Adipose tissue (tissue), 3 donors: ENCODE data around the gene FAM174A. TPM values are rescaled to one million over a fixed set of nuclear protein-coding genes. Genes with fewer than 3 reads are reported as not detected.
"Not testable (repeated sequence)": the region's sequence is repeated elsewhere in the genome, so short reads cannot be mapped to it uniquely, and the experiment has no call there.

Experiments used
- H3K27ac ChIP-seq: one replicate; pipeline ENCODE4 v1.5.1; 2013; ENCODE audit warnings: low read depth, low read length
- WGBS, 3 donors: extraction: QIAGEN DNeasy Blood & Tissue Kit; methylation state at CpG; one replicate each; pipeline ENCODE4 v1.1.7; 2013; 5-methylcytosine and 5-hydroxymethylcytosine counted together
- polyA plus RNA-seq, 3 donors: library from polyadenylated mRNA; stranded (reverse); fragments of 200-250 nt; gene quantifications; one replicate each; pipeline ENCODE4 v1.2.3, GENCODE V29; 2013
- donor health status: healthy with polysubstance abuse.
- donor health status: Bipolar disorder and iron deficiency.
- donor health status: healthy.

The FAM174A gene
- polyA plus RNA-seq, 3 donors: 11.9 to 36.2 (median 29.6) TPM

GRCh38 chr5:100566382-100567141, 31.4 kb downstream of the FAM174A start:
- no peak overlapping the region for H3K27ac ChIP-seq
- WGBS, 3 donors: 92 to 95% (median 93%) methylated on average over 4 of the region's 4 CpGs

DNA sequence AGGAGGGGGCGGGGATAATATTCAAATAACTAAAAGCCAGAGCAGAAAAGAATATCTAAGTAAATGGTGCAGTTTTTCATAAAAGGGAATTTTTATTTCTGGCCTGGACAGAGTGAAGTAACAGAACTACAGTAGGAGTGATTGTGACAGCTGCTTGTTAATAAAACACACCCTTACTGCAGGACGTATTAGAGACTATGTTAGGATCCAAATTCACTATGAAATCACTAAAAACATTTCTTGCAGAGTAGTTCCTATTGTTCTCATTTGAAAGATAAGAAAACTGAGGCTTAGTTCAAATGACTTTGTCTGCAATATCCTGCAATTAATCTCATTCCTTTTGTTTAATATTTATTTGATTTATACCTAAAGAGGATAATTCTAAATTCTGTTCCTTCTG, 39.5 kb downstream of the FAM174A start:
- H3K27ac ChIP-seq: no peak overlapping the region

DNA sequence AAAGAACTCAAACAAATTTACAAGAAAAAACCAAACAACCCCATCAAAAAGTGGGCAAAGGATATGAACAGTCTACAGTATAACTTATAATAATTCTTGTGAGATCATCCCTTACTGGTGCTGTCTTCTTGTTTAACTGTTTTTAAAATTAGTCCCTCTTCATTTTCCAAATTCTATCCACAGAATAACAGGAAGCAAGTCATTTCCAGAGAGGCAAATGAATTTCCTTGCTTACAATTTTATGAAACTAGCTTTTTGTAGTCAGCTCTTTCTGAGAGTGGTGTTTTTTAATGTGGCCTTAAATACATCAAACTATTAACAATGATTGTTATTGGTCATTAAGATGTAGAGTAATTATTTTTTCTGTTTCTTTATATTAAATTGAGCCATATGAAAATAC, 40.6 kb downstream of the FAM174A start:
- no peak overlapping the region for H3K27ac ChIP-seq

More for the DNA sequence above, 39.5 kb downstream of the FAM174A start:
- 68 to 85% (median 76%) methylated on average over 2 of the region's 2 CpGs for WGBS, 3 donors

GRCh38 chr5:100576217-100576751, 41.1 kb downstream of the FAM174A start:
- 73 to 84% (median 77%) methylated on average over 2 of the region's 2 CpGs for WGBS, 3 donors
- no peak overlapping the region for H3K27ac ChIP-seq

DNA sequence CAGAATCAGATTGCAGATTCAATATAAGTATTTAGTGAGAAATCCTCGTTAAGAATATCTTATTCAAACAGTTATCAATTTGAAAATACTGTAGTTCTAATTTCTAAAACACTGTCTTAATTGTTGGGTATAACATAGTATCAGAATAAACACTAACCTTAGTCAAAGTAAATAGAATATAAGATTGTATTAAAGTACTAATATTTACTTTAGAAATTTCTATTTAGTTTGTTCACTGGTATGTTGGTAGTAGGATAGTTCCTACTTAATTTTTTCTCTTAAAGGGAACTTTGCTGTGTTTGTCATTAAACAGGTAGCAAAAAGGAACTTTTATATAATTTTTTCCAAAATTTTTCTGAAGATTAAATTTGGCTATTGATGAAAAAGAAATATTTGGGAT, 42.3 kb downstream of the FAM174A start:
- 52 to 88% (median 85%) methylated on average over 1 of the region's 1 CpG for WGBS, 3 donors
- no peak overlapping the region for H3K27ac ChIP-seq

DNA sequence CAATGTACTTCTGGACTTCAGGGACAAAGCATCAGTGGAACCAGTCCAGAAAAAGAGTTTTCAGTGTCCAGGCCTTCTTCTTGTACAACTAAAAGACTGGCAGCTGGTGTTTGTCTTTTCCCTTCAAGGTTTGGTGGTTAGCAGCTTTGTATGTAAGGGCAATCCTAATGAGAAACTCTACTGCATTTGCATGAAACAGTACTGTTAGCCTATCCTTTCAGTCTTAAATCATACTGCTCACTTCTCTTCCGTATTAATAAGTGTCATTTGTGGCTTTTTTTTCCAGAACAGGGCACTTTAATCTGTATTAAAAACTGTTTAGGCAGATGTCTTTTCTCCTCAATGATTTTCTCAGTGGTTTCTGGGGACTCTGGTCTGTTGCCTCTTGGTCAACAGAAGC, 48.9 kb downstream of the FAM174A start:
- 51 to 59% (median 57%) methylated on average over 1 of the region's 1 CpG for WGBS, 3 donors
- no peak overlapping the region for H3K27ac ChIP-seq

- H3K27ac ChIP-seq: no peak overlapping the region
- WGBS, 3 donors: 91 to 92% (median 91%) methylated on average over 5 of the region's 5 CpGs
Measured at GRCh38 chr5:100584889-100585288, 49.7 kb downstream of the FAM174A start.

GRCh38 chr5:100590867-100591266, 55.7 kb downstream of the FAM174A start:
- 35 to 98% (median 91%) methylated on average over 1 of the region's 1 CpG for WGBS, 3 donors
- no peak overlapping the region for H3K27ac ChIP-seq

DNA sequence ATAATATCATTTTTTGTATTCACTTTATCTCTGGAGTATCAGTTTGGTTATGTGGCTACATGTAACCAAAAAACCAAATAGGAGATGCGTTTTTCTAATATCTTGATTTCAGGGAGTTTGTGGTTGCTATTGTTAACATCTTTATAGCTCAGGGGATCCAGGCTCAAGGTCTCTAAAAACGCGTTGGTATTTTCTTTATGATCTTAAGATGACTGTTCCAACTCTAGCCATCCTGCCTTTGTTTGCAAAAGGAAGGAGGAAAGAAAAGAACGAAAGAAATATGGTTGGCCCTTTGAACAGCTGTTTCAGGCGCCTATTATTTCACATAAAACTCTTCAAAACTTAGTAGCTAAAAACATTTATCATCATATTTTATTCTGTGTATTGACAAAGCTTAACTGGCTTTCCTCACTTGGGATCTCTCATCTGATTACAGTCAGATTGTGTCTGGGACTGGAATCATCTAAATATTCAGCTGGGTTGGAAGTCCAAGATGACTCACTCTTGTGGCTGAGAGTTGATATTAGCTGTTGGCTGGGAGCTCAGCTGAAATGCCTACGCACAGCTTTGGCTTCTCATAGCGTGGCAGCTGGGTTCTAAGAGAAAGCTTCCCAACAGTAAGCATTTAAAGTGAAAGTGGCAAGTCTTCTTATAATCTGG, 60.1 kb downstream of the FAM174A start:
- WGBS, 3 donors: 52 to 73% (median 71%) methylated on average over 7 of the region's 7 CpGs
- H3K27ac ChIP-seq: no peak overlapping the region

DNA sequence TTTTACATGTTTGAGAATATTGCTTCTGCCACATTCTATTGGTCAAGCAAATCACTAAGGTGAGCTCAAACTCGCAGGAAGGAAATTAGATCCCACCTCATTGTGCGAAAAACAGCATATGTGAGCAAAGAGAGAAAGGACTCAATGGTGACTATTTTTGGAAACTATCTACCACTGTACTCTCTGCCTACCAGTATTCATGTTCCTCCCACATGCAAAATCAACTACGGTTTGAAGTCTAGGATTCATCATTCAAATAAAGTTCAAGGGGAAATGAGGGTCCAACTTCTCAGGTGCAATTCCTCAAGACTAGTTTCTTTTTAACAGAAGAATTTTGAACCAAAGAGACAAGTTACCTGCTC, 60.6 kb downstream of the FAM174A start:
- 51 to 88% (median 84%) methylated on average over 3 of the region's 3 CpGs for WGBS, 3 donors
- H3K27ac ChIP-seq: no peak overlapping the region

GRCh38 chr5:100598446-100598845, 63.3 kb downstream of the FAM174A start:
- no peak overlapping the region for H3K27ac ChIP-seq
- 58 to 88% (median 63%) methylated on average over 1 of the region's 1 CpG for WGBS, 3 donors

GRCh38 chr5:100600298-100600994, 65.3 kb downstream of the FAM174A start:
- WGBS, 3 donors: 54 to 75% (median 65%) methylated on average over 5 of the region's 5 CpGs
- no peak overlapping the region for H3K27ac ChIP-seq

DNA sequence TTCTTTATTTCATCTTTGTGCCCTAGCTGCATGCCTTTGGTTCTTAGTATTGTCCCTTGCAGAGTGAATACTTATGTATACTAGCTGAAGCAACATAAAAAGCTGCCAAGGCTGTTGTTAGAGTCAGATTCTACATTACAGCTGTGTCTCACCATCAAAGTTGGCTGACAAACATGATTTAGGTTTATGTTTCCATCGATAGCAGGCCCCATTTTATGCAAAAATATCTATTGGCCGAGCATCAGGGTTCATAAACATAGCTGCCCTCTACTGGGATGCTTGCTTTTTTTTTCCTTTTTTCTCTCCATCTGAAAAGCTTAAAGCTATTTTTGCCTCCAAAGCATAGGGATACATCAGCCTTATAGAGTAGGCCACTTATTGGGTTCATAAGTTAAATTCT, 68.0 kb downstream of the FAM174A start:
- WGBS, 3 donors: 76 to 78% (median 76%) methylated on average over 2 of the region's 2 CpGs
- no peak overlapping the region for H3K27ac ChIP-seq

GRCh38 chr5:100604021-100604420, 68.8 kb downstream of the FAM174A start:
- not testable (repeated sequence) for H3K27ac ChIP-seq
- 76 to 84% (median 83%) methylated on average over 1 of the region's 1 CpG for WGBS, 3 donors

- whole genome bisulfite sequencing, 3 donors: 83 to 90% (median 88%) methylated on average over 7 of the region's 7 CpGs
- no peak overlapping the region for H3K27ac ChIP-seq
Measured at GRCh38 chr5:100609594-100609993, 74.4 kb downstream of the FAM174A start.

- WGBS, 3 donors: 86 to 99% (median 89%) methylated on average over 2 of the region's 2 CpGs
- H3K27ac ChIP-seq: no peak overlapping the region
Measured at GRCh38 chr5:100614308-100614707, 79.1 kb downstream of the FAM174A start.

GRCh38 chr5:100615362-100615761, 80.2 kb downstream of the FAM174A start:
- no peak overlapping the region for H3K27ac ChIP-seq
- WGBS, 3 donors: 51 to 58% (median 57%) methylated on average over 2 of the region's 2 CpGs

DNA sequence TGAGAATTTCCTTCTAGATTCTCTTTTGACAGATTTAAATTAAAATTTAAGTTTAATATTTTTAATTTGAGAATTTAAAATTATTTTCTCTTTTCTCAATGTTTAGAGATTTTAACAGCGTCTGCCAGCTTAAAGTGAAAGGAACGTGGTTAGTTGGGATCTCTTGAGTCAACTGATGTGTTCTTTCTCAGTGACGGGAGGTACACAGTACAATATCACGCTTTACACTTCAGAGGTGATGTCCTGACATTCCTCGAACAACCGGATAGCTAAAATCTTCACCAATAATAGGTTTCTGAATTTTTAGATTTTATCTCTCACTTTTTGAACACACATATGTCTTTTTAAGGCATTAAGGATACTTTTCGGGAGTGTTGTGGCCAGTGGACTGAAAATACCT, 81.1 kb downstream of the FAM174A start:
- no peak overlapping the region for H3K27ac ChIP-seq
- 58 to 73% (median 60%) methylated on average over 7 of the region's 7 CpGs for WGBS, 3 donors

DNA sequence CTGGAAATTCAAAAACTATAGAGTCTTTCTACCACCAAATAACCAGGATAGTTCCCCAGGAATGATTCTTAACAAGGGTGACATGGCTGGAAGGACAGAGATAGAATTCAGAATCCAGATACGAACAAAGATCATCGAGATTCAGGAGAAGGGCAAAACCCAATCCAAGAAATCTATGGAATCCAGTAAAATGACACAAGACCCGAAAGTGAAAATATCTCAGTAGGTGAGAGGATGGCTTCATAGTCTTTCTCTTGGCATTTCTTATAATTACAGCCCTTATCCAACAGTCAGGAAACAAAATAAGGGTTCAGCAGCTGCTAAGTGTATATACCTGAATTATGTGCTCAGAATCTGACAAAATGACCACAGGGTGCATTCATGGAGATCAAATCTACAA, 81.8 kb downstream of the FAM174A start:
- 87 to 99% (median 93%) methylated on average over 3 of the region's 3 CpGs for WGBS, 3 donors
- no peak overlapping the region for H3K27ac ChIP-seq
